ENCODE results near the gene IL13.

The IL13 gene

GRCh38 chr5:132656774-132657355 is 1.1 kb upstream of the IL13 start:
- no peak for DNase-seq (ENCODE audit: low read depth)

DNA sequence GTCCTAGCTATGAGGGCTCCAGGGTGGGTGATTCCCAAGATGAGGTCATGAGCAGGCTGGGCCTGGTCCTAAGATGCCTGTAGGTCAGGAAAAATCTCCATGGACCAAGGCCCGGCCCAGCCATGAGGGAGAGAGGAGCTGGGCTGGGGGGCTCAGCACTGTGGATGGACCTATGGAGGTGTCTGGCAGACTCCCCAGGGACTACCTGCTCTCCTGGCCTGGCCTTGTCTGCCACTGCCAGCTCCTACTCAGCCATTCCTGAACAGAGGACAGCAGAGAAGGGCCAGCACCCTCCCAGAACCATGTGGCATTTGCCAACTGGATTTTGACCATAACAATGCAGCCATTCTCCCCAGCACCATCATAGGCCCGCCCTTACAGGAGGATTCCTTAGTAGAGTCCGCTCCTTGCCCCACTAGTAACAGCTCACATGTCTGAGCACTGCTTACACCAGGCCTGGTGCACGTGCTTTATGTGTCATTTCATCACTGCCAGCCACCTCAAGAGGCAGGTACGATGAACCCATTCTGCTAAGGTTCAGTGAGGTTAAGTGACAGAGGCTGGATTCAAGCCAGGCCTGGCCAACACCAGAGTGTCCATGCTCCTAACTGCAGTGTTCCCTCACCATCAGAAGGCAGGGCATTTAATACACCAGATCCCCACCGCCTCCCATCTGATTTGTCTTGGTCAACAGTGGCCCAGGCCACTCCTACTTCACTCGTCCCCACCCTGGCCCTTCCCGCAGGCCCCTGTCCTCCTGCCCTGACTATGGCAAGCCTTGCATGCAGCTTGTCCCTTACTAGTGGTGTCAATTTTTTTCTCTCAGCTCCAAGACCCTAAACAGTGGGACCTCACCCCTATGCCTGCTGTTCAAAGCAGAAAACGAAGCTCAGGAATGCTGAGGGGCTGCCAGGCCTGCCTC is 669 bp downstream of the IL13 start:
- DNase-seq (ENCODE audit: low read depth), result no peak

GRCh38 chr5:132659598-132660493 is 1.9 kb downstream of the IL13 start:
- DNase-seq (ENCODE audit: low read depth), result no peak

DNA sequence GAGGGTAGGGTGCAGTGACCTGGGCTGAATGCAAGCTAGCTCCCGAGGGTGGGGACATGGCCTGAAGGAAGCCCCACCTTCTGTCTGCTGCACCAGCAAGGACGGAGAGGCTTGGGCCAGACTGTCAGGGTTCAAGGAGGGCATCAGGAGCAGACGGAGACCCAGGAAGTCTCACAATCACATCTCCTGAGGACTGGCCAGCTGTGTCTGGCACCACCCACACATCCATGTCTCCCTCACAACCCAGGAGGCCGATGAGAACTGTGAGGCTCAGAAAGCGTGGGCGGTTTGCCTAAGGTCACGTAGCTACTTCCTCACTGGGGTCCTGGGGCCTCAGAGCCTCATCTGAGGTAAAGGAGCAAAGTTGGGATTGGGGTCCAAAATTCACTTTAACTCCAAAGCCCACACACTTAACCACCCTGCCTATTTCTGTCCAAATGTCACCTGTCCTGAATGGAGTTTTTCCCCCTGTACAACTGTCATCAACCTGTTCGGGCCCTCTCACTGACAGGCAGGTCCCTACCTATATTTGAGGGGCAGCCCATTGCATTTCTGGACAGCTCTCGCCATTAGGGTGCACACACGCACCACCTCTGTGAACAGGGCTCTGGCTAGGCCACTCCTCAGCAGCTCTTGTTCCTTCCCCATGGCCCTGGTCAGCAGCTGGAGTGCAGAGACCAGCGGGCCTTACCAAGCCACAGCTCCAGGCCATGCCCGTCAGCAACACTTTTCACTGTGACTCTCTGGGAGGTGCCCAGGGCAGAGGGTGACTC is 3.4 kb downstream of the IL13 start:
- DNase-seq (ENCODE audit: low read depth), result no peak

DNA sequence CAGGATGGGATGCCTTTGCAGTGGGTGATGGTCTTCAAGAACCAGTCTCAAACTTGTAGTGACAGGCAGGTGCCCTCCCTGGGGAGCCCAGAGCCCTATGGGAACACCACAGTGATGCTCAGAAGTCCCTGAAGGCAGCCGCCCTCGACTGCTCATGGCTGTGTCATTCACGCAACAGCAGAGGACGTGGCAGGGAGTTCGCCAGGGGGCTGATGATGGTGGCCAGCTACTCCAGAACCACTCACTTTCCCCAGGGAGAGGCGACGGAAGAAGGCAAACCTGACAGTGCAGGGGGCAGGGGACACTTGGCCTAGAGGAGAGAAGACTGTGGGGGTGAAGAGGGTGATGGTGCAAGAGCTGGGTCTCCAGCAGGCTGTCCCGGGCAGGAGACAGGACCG is 4.0 kb downstream of the IL13 start:
- no peak for DNase-seq (ENCODE audit: low read depth)

- no peak for DNase-seq (ENCODE audit: low read depth)
Observed at GRCh38 chr5:132662925-132663770, 5.2 kb downstream of the IL13 start.

- DNase-seq (ENCODE audit: low read depth), result no peak
Observed at GRCh38 chr5:132663771-132664695, 6.1 kb downstream of the IL13 start.

GRCh38 chr5:132664696-132665209 is 6.8 kb downstream of the IL13 start:
- no peak for DNase-seq (ENCODE audit: low read depth)

DNA sequence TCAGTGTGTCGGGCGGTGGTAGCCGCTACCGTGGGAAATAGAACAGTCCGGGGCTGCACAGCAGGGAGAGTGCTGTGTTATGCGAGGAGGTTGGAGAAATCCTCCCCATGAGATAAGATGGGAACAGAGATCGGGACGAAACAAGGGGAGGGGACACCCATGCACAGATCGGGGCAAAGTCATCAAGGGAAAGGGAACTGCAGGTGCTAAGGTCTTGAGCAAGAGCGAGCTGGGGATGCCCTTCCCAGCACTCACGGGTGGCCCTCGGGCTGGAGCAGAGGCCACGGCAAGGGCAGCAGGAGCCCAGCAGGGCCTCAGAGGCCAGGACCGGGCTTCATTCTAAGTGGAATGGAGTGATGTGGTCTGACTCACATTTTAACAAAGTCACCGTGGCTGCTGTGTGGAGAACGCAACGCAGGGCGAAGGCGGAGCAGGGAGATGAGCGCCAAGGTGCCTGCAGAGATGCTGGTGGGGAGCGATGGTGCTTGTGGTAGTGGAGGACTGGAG is 7.7 kb downstream of the IL13 start:
- DNase-seq (ENCODE audit: low read depth), result no peak

- no peak for DNase-seq (ENCODE audit: low read depth)
Observed at GRCh38 chr5:132666310-132667123, 8.5 kb downstream of the IL13 start.

- no peak for DNase-seq (ENCODE audit: low read depth)
Observed at GRCh38 chr5:132667309-132667708, 9.3 kb downstream of the IL13 start.

DNA sequence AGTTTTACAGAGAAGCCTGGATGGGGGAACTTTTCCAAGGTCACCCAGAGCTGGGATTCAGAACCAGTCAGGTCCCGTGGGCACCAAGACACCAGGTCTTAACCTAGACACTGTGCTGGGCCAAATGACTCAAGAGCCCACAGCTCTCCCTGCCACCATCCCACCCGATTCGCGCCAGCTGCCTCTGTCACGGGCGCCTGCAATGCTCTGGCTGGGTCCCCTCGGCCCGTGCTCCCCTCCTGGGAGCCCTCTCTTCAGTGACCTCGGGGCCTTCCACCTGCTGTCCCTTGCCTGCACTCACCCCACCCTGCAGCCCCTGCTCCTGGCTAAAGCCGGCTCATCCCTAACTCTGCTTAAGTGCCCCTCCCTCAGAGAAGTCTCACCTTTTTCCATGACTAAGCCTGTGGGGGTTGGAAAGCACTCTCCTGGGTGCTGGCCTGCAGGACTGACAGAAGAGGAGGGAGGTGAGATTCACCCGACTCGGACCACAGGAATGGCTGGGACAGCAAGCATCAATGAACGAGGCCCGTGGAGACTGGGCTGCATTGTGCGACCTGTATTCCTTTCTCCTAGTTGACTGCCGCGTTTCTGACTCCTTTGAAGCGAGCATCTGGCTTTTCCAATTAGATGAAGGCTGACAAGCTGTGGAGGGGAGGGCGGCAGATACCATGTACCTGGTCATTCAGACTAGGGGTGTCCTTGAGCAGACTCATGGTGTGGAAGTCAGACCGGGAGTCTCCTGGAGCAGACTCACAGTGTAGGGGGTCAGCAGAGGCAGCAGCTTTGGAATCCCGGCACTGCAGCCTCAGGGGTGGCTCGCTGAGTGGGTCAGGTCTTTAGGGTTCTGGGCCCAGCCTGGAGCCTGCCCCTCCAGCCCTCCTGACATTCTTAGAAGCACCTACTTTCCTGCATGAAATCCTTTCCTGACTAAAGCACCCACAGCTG is 10.1 kb downstream of the IL13 start:
- DNase-seq (ENCODE audit: low read depth), result no peak

- no peak for DNase-seq (ENCODE audit: low read depth)
Observed at GRCh38 chr5:132668706-132669454, 10.9 kb downstream of the IL13 start.

- DNase-seq (ENCODE audit: low read depth), result no peak
Observed at GRCh38 chr5:132669455-132669820, 11.5 kb downstream of the IL13 start.

DNA sequence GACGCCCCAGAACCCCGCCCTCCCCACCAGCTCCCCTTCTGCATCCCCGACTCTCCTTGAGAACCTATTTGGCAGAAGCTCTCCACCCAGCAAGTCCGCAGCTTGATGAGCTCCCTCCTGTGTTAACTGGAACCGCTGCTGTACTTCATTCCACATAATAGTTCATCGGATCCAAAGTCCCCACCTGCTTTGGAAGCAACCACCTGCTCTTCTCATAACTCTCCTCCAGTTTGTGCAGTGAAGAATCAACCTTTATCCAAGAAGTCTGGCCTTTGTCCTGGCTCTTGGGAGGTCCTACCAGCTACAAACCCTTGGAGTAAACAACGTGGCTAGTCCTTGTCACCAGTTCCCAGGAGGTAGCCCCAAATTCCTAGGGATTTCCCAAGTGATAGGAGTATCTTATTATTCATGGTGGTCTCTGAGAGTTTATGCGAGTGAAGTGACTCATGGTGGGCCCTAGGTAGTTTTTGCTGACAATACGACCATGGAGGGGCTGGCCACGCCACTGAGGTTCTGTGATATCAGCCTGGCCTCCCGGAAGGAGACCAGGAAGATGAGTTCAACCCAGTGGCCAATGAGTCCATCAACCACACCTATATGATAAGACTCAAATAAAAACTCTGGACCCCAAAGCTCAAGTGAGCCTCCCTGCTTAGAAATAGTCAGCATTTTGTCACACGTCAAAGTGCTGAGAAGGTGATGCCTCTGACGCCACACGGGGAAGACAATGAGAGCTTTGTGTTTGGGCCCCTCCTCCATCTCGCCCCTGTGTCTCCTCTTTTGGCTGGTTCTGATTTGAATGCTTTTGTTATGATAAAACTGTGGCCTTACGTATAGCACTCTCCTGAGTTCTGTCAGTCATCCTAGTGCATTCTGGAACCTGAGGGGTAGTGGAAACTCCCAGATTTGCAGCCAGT is 12.3 kb downstream of the IL13 start:
- DNase-seq (ENCODE audit: low read depth), result no peak
